ENCODE measurements around the gene MAPKBP1. TPM values are rescaled to one million over a fixed set of nuclear protein-coding genes. Genes with fewer than 3 reads are reported as not detected.

MAPKBP1 gene
- total RNA-seq, 2 experiments from 2014 or later = 16.1 to 19.0 TPM

GRCh38 chr15:41838400-41838897, 64.2 kb downstream of the MAPKBP1 start, which contains the start of gene PLA2G4B:
Gene PLA2G4B (plus strand): TSS chr15:41838847. CDS start chr15:41838914, 67 bp downstream.
- no peak for DNase-seq
- intact Hi-C loops (cut with DNase I, micrococcal nuclease) = no loop called here
- Mint-ChIP-seq H3K4me1 (peaks cover 3% of the 10 kb centered on the region), H3K36me3 (ENCODE audit: low read depth) (peaks cover 5% of the 10 kb centered on the region), H3K9me3 (ENCODE audit: low read depth) (no peaks in the 10 kb centered on the region), H3K27ac (no peak within 1 kb of the TSS), H3K4me3 (no peak within 1 kb of the TSS), H3K27me3 (no peaks in the 10 kb centered on the region)
- POLR2A ChIA-PET = no interaction called here
- no peak for ATAC-seq
- CTCF ChIA-PET = interaction anchor here (0.6 to 1.7 kb wide), 4 partner anchors 13 to 66 kb away, joined by 3 to 5 read pairs (median 4); no protein-coding TSS in a partner anchor

- CTCF ChIA-PET = interaction anchor here (1.7 kb wide), 1 partner anchor 11 kb away, joined by 5 read pairs; no protein-coding TSS in a partner anchor
- Mint-ChIP-seq H3K4me1 (no peaks in the 10 kb centered on the region), H3K27ac (no peak overlapping the region), H3K27me3 (no peaks in the 10 kb centered on the region), H3K36me3 (ENCODE audit: low read depth) (peaks cover 5% of the 10 kb centered on the region), H3K9me3 (ENCODE audit: low read depth) (no peaks in the 10 kb centered on the region), H3K4me3 (no peak overlapping the region)
- POLR2A ChIA-PET = no interaction called here
- ATAC-seq (no peak), DNase-seq (no peak)
- intact Hi-C loops (cut with DNase I, micrococcal nuclease) = no loop called here
These were observed 65.7 kb downstream of the MAPKBP1 start for GRCh38 chr15:41839781-41840491.

- ATAC-seq = no peak
- DNase-seq = no peak
- Mint-ChIP-seq H3K27ac (peak overlapping the region; percentile 25), H3K36me3 (ENCODE audit: low read depth) (peaks cover 5% of the 10 kb centered on the region), H3K9me3 (ENCODE audit: low read depth) (no peaks in the 10 kb centered on the region), H3K4me3 (no peak overlapping the region), H3K4me1 (no peaks in the 10 kb centered on the region), H3K27me3 (no peaks in the 10 kb centered on the region)
- intact Hi-C loops (cut with DNase I, micrococcal nuclease) = no loop called here
- CTCF ChIA-PET = no interaction called here
- POLR2A ChIA-PET = no interaction called here
These were observed 66.4 kb downstream of the MAPKBP1 start for GRCh38 chr15:41840673-41841072.

GRCh38 chr15:41841131-41841530, 66.8 kb downstream of the MAPKBP1 start:
- no peaks in the 10 kb centered on the region for H3K27me3 Mint-ChIP-seq
- ChIA-PET CTCF (interaction anchor here (0.6 kb wide), 1 partner anchor 117 kb away, joined by 5 read pairs; no protein-coding TSS in a partner anchor), POLR2A (no interaction called here)
- H3K36me3 Mint-ChIP-seq (ENCODE audit: low read depth) = peaks cover 6% of the 10 kb centered on the region
- ATAC-seq = no peak
- no peak overlapping the region for H3K27ac Mint-ChIP-seq
- no peaks in the 10 kb centered on the region for H3K4me1 Mint-ChIP-seq
- intact Hi-C loops (cut with DNase I, micrococcal nuclease) = no loop called here
- DNase-seq = no peak
- no peaks in the 10 kb centered on the region for H3K9me3 Mint-ChIP-seq (ENCODE audit: low read depth)
- no peak overlapping the region for H3K4me3 Mint-ChIP-seq

- no peaks in the 10 kb centered on the region for H3K27me3 Mint-ChIP-seq
- DNase-seq (no peak), ATAC-seq (no peak)
- no peak overlapping the region for H3K4me3 Mint-ChIP-seq
- no peaks in the 10 kb centered on the region for H3K4me1 Mint-ChIP-seq
- POLR2A ChIA-PET = no interaction called here
- no peak overlapping the region for H3K27ac Mint-ChIP-seq
- H3K36me3 Mint-ChIP-seq (ENCODE audit: low read depth) = peaks cover 4% of the 10 kb centered on the region
- CTCF ChIA-PET = no interaction called here
- H3K9me3 Mint-ChIP-seq (ENCODE audit: low read depth) = no peaks in the 10 kb centered on the region
- intact Hi-C loops (cut with DNase I, micrococcal nuclease) = no loop called here
These were observed 67.9 kb downstream of the MAPKBP1 start for GRCh38 chr15:41842229-41842628.

GRCh38 chr15:41843571-41843970, 69.3 kb downstream of the MAPKBP1 start:
- no peak overlapping the region for H3K27ac Mint-ChIP-seq
- H3K36me3 Mint-ChIP-seq (ENCODE audit: low read depth) = peaks cover 6% of the 10 kb centered on the region
- H3K27me3 Mint-ChIP-seq = no peaks in the 10 kb centered on the region
- H3K4me3 Mint-ChIP-seq = no peak overlapping the region
- DNase-seq = no peak
- ChIA-PET CTCF (no interaction called here), POLR2A (no interaction called here)
- ATAC-seq = no peak
- no peaks in the 10 kb centered on the region for H3K9me3 Mint-ChIP-seq (ENCODE audit: low read depth)
- intact Hi-C loops (cut with DNase I, micrococcal nuclease) = no loop called here
- H3K4me1 Mint-ChIP-seq = peaks cover 4% of the 10 kb centered on the region

GRCh38 chr15:41844814-41845213, 70.5 kb downstream of the MAPKBP1 start:
- H3K27me3 Mint-ChIP-seq = no peaks in the 10 kb centered on the region
- no peaks in the 10 kb centered on the region for H3K9me3 Mint-ChIP-seq (ENCODE audit: low read depth)
- intact Hi-C loops (cut with DNase I, micrococcal nuclease) = no loop called here
- DNase-seq (no peak), ATAC-seq (no peak)
- H3K27ac Mint-ChIP-seq = no peak overlapping the region
- H3K4me3 Mint-ChIP-seq = no peak overlapping the region
- H3K4me1 Mint-ChIP-seq = peaks cover 6% of the 10 kb centered on the region
- ChIA-PET CTCF (interaction anchor here (0.7 to 1.0 kb wide), 2 partner anchors 37 to 211 kb away, joined by 3 to 4 read pairs; no protein-coding TSS in a partner anchor), POLR2A (interaction anchor here (0.6 kb wide), 2 partner anchors 12 to 315 kb away, joined by 3 read pairs; no protein-coding TSS in a partner anchor)
- peaks cover 6% of the 10 kb centered on the region for H3K36me3 Mint-ChIP-seq (ENCODE audit: low read depth)

- Mint-ChIP-seq H3K27me3 (no peaks in the 10 kb centered on the region), H3K27ac (no peak overlapping the region), H3K36me3 (ENCODE audit: low read depth) (peaks cover 6% of the 10 kb centered on the region), H3K4me3 (no peak overlapping the region), H3K4me1 (peaks cover 6% of the 10 kb centered on the region), H3K9me3 (ENCODE audit: low read depth) (no peaks in the 10 kb centered on the region)
- ChIA-PET CTCF (interaction anchor here (1.4 kb wide), 1 partner anchor 58 kb away, joined by 3 read pairs; no protein-coding TSS in a partner anchor), POLR2A (interaction anchor here (1.1 kb wide), 1 partner anchor 69 kb away, joined by 3 read pairs; no protein-coding TSS in a partner anchor)
- intact Hi-C loops (cut with DNase I, micrococcal nuclease) = no loop called here
- DNase-seq = no peak
- ATAC-seq = no peak
These were observed 72.9 kb downstream of the MAPKBP1 start for GRCh38 chr15:41847206-41847605.

- intact Hi-C loops (cut with DNase I, micrococcal nuclease) = no loop called here
- Mint-ChIP-seq H3K4me1 (peaks cover 6% of the 10 kb centered on the region), H3K27me3 (no peaks in the 10 kb centered on the region), H3K36me3 (ENCODE audit: low read depth) (peaks cover 6% of the 10 kb centered on the region), H3K27ac (peak overlapping the region; percentile 28), H3K4me3 (no peak overlapping the region), H3K9me3 (ENCODE audit: low read depth) (no peaks in the 10 kb centered on the region)
- ATAC-seq (no peak), DNase-seq (no peak)
- POLR2A ChIA-PET = interaction anchor here (1.1 kb wide), 1 partner anchor 70 kb away, joined by 3 read pairs; no protein-coding TSS in a partner anchor
- CTCF ChIA-PET = interaction anchor here (1.4 kb wide), 1 partner anchor 57 kb away, joined by 3 read pairs; no protein-coding TSS in a partner anchor
These were observed 73.7 kb downstream of the MAPKBP1 start for GRCh38 chr15:41847981-41848380.

- H3K27ac Mint-ChIP-seq = peak overlapping the region; percentile 28
- intact Hi-C loops (cut with DNase I, micrococcal nuclease) = no loop called here
- H3K4me1 Mint-ChIP-seq = peaks cover 6% of the 10 kb centered on the region
- H3K4me3 Mint-ChIP-seq = no peak overlapping the region
- ATAC-seq (peak; percentile 69), DNase-seq (peak; percentile 77)
- POLR2A ChIA-PET = interaction anchor here (1.7 kb wide), 1 partner anchor 17 kb away, joined by 4 read pairs; no protein-coding TSS in a partner anchor
- CTCF ChIA-PET = no interaction called here
- H3K36me3 Mint-ChIP-seq (ENCODE audit: low read depth) = peaks cover 6% of the 10 kb centered on the region
- H3K27me3 Mint-ChIP-seq = no peaks in the 10 kb centered on the region
- no peaks in the 10 kb centered on the region for H3K9me3 Mint-ChIP-seq (ENCODE audit: low read depth)
These were observed 74.3 kb downstream of the MAPKBP1 start for GRCh38 chr15:41848631-41849030.

GRCh38 chr15:41849204-41849603, 74.9 kb downstream of the MAPKBP1 start:
- POLR2A ChIA-PET = interaction anchor here (1.7 kb wide), 1 partner anchor 18 kb away, joined by 4 read pairs; no protein-coding TSS in a partner anchor
- H3K36me3 Mint-ChIP-seq (ENCODE audit: low read depth) = peaks cover 6% of the 10 kb centered on the region
- ATAC-seq (no peak), DNase-seq (no peak)
- intact Hi-C loops (cut with DNase I, micrococcal nuclease) = no loop called here
- H3K4me3 Mint-ChIP-seq = no peak overlapping the region
- H3K4me1 Mint-ChIP-seq = peaks cover 6% of the 10 kb centered on the region
- no peak overlapping the region for H3K27ac Mint-ChIP-seq
- H3K9me3 Mint-ChIP-seq (ENCODE audit: low read depth) = no peaks in the 10 kb centered on the region
- no peaks in the 10 kb centered on the region for H3K27me3 Mint-ChIP-seq
- CTCF ChIA-PET = no interaction called here

GRCh38 chr15:41849861-41850260, 75.6 kb downstream of the MAPKBP1 start:
- intact Hi-C loops (cut with DNase I, micrococcal nuclease) = no loop called here
- H3K4me1 Mint-ChIP-seq = peaks cover 6% of the 10 kb centered on the region

More at GRCh38 chr15:41849861-41850260, 75.6 kb downstream of the MAPKBP1 start:
- Mint-ChIP-seq H3K4me3 (no peak overlapping the region), H3K9me3 (ENCODE audit: low read depth) (no peaks in the 10 kb centered on the region), H3K27ac (no peak overlapping the region), H3K36me3 (ENCODE audit: low read depth) (peaks cover 6% of the 10 kb centered on the region), H3K27me3 (no peaks in the 10 kb centered on the region)
- CTCF ChIA-PET = no interaction called here
- DNase-seq (no peak), ATAC-seq (no peak)
- POLR2A ChIA-PET = interaction anchor here (0.6 to 1.7 kb wide), 2 partner anchors 18 to 743 kb away, joined by 3 to 4 read pairs; no protein-coding TSS in a partner anchor

All from activated CD4-positive, alpha-beta T cell treated with anti-CD3 and anti-CD28 coated beads for 36 hours (primary cell).